HepG2 (cell line): ENCODE results near the gene OSBPL2. TPM values are rescaled to one million over a fixed set of nuclear protein-coding genes. Genes with fewer than 3 reads are reported as not detected.

ENCODE experiments used
- FOXA1 ChIP-seq, 2 experiments: fragments of 450-650 bp in 1 of 2; sonication (generic) in 1 of 2; formaldehyde crosslinking in 1 of 2; IDR thresholded peaks; 2 replicates each; pipeline versions ENCODE4 v1.4.0 to v1.6.1; 2016 to 2020; ENCODE audit warnings: missing genetic modification reagents in 1 of 2
- FOXP4 ChIP-seq: sonication (generic); formaldehyde crosslinking; IDR thresholded peaks from 2 replicates; pipeline ENCODE4 v1.4.0; 2020; ENCODE audit warnings: missing genetic modification reagents
- HNF4A ChIP-seq: sonication (generic); formaldehyde crosslinking; IDR thresholded peaks from 2 replicates; pipeline ENCODE4 v1.4.0; 2020; ENCODE audit warnings: missing genetic modification reagents
- NFATC3 ChIP-seq: sonication (generic); formaldehyde crosslinking; IDR thresholded peaks from 2 replicates; pipeline ENCODE4 v1.5.1; 2020; ENCODE audit warnings: mild to moderate bottlenecking, missing genetic modification reagents
- NRL ChIP-seq: sonication (generic); formaldehyde crosslinking; IDR thresholded peaks from 2 replicates; pipeline ENCODE4 v1.5.0; 2020; ENCODE audit warnings: missing genetic modification reagents, mild to moderate bottlenecking, moderate library complexity, borderline replicate concordance
- RBM22 ChIP-seq: fragments of 200-400 bp; formaldehyde crosslinking; optimal IDR thresholded peaks from 2 replicates; pipeline ENCODE3; 2017; ENCODE audit warnings: mild to moderate bottlenecking, low read length, moderate library complexity
- RNF2 ChIP-seq: fragments of 450-650 bp; conservative IDR thresholded peaks from 2 replicates; pipeline ENCODE4 v1.6.1; 2016; ENCODE audit warnings: low read depth
- ZNF143 ChIP-seq: sonication (generic); formaldehyde crosslinking; IDR thresholded peaks from 2 replicates; pipeline ENCODE4 v1.4.0; 2020; ENCODE audit warnings: missing genetic modification reagents
- ZNF275 ChIP-seq: sonication (generic); formaldehyde crosslinking; IDR thresholded peaks from 2 replicates; pipeline ENCODE4 v1.8.0; 2022; ENCODE audit warnings: missing genetic modification reagents, mild to moderate bottlenecking, inconsistent platforms, borderline replicate concordance
- ZNF350 ChIP-seq: sonication (generic); formaldehyde crosslinking; IDR thresholded peaks from 2 replicates; pipeline ENCODE4 v1.4.0; 2020; ENCODE audit warnings: mild to moderate bottlenecking, low read depth, missing genetic modification reagents, borderline replicate concordance
- ZNF557 ChIP-seq: sonication (generic); formaldehyde crosslinking; IDR thresholded peaks from 2 replicates; pipeline ENCODE4 v1.4.0; 2020; ENCODE audit warnings: missing genetic modification reagents
- ZNF720 ChIP-seq: sonication (generic); formaldehyde crosslinking; IDR thresholded peaks from 2 replicates; pipeline ENCODE4 v1.4.0; 2020; ENCODE audit warnings: missing genetic modification reagents
- polyA plus RNA-seq, 8 experiments: library from polyadenylated mRNA; depleted of rRNA in 3 of 8; stranded (reverse) in 7 of 8; unstranded in 1 of 8; fragments of >200 nt; fragmentation: Illumina TruSeq in 4 of 8; extraction: Trizol in 4 of 8; gene quantifications; 2 replicates each; pipeline versions ENCODE4 v1.2.1 to v1.2.3, GENCODE V29; 2011 to 2016; ENCODE audit warnings: low read depth in 4 of 8, missing spikeins in 1 of 8, mixed read lengths in 1 of 8; ENCODE audit not compliant: insufficient read depth in 1 of 8
- total RNA-seq, 5 experiments: library from RNA; depleted of rRNA; stranded (reverse); fragments of >200 nt; fragmentation: Illumina TruSeq; extraction: Trizol; gene quantifications; 2 replicates each; pipeline ENCODE4 v1.2.3, GENCODE V29; 2016; ENCODE audit warnings: low read depth in 1 of 5
- TF ChIP-seq, protein P1 (sequence below): sonication (generic); formaldehyde crosslinking; IDR thresholded peaks from 2 replicates; pipeline ENCODE4 v1.8.0; 2022; ENCODE audit warnings: missing genetic modification reagents, low read depth, mild to moderate bottlenecking, borderline replicate concordance
- TF ChIP-seq, protein P2 (sequence below): IDR thresholded peaks from 2 replicates; pipeline ENCODE4 v1.6.1; 2016; ENCODE audit warnings: missing genetic modification reagents, missing compliant biosample characterization
- TF ChIP-seq, protein P3 (sequence below): sonication (generic); formaldehyde crosslinking; IDR thresholded peaks from 2 replicates; pipeline ENCODE4 v1.4.0; 2020; ENCODE audit warnings: mild to moderate bottlenecking, missing genetic modification reagents
- TF ChIP-seq, protein P4 (sequence below): IDR thresholded peaks from 2 replicates; pipeline ENCODE4 v1.6.1; 2016; ENCODE audit warnings: low read depth
- TF ChIP-seq, protein P5 (sequence below): sonication (generic); formaldehyde crosslinking; IDR thresholded peaks from 2 replicates; pipeline ENCODE4 v1.5.1; 2020; ENCODE audit warnings: missing genetic modification reagents, mild to moderate bottlenecking, borderline replicate concordance
- TF ChIP-seq, protein P6 (sequence below): sonication (generic); formaldehyde crosslinking; conservative IDR thresholded peaks from 2 replicates; pipeline ENCODE4 v1.8.0; 2022; ENCODE audit warnings: low read depth, missing genetic modification reagents

OSBPL2 gene
- total and polyA plus RNA-seq, 2 of the 13 experiments (the other 11 are each of a cell fraction or from before 2014, with no cell fraction given) = 18.5 to 37.4 TPM

DNA sequence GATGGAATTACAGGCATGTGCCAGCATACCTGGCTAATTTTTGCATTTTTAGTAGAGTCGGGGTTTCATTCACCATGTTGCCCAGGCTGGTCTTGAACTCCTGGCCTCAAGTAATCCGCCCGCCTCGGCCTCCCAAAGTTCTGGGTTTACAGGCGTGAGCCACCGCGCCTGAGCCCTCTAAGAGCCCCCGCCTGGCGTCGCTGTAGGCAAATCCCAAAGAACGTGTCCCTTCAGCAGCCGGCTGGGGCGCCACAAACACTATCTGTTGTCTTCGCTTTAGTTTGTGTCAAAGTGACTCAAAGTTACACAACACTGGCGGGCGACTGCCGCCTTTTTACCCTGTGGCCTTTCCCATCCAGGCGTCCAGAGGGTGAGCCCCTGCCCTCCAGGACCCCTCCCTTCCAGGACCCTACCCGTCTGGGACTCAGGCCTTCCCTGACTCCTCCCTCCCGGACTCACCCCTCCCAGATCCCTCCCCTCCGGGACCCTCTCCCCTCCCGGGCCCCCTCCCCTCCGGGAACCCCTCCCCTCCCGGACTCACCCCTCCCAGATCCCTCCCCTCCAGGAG is 63.5 kb downstream of the OSBPL2 start (continued):
- TF ChIP-seq ZNF720 (CRISPR knock-in tag) (no peak), FOXP4 (CRISPR knock-in tag) (peak; percentile 94), ZNF143 (CRISPR knock-in tag) (peak; percentile 61), ZNF275 (peak; percentile 84; the same call in 1 of the 2 replicates), RBM22 (peak; percentile 41), HNF4A (peak; percentile 67), FOXA1 (IDR thresholded peaks at IDR 0.05) (no peak), FOXA1 (CRISPR knock-in tag; IDR thresholded peaks at IDR 0.05) (peak; percentile 66), NFATC3 (peak; percentile 91; the same call in 1 of the 2 replicates), ZNF350 (CRISPR knock-in tag) (peak; percentile 56; the same call in 1 of the 2 replicates), ZNF557 (CRISPR knock-in tag) (0 out of 2 replicates have a peak, but pooled peaks have one; percentile 92), RNF2 (no peak), NRL (CRISPR knock-in tag) (no peak; the same call in 1 of the 2 replicates)
- TF ChIP-seq, protein P1, sequence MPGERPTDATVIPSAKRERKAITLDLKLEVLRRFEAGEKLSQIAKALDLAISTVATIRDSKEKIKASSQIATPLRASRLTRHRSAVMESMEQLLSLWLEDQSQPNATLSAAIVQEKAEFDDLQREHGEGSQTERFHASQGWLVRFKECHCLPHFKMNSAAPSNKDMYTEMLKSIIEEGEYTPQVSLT (CRISPR knock-in tag) = no peak; the same call in 1 of the 2 replicates
- TF ChIP-seq, protein P2, sequence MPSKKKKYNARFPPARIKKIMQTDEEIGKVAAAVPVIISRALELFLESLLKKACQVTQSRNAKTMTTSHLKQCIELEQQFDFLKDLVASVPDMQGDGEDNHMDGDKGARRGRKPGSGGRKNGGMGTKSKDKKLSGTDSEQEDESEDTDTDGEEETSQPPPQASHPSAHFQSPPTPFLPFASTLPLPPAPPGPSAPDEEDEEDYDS (CRISPR knock-in tag) = peak; percentile 75
- TF ChIP-seq, protein P3, sequence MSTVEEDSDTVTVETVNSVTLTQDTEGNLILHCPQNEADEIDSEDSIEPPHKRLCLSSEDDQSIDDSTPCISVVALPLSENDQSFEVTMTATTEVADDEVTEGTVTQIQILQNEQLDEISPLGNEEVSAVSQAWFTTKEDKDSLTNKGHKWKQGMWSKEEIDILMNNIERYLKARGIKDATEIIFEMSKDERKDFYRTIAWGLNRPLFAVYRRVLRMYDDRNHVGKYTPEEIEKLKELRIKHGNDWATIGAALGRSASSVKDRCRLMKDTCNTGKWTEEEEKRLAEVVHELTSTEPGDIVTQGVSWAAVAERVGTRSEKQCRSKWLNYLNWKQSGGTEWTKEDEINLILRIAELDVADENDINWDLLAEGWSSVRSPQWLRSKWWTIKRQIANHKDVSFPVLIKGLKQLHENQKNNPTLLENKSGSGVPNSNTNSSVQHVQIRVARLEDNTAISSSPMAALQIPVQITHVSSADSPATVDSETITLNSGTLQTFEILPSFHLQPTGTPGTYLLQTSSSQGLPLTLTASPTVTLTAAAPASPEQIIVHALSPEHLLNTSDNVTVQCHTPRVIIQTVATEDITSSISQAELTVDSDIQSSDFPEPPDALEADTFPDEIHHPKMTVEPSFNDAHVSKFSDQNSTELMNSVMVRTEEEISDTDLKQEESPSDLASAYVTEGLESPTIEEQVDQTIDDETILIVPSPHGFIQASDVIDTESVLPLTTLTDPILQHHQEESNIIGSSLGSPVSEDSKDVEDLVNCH (CRISPR knock-in tag) = peak; percentile 36; the same call in 1 of the 2 replicates
- TF ChIP-seq, protein P4, sequence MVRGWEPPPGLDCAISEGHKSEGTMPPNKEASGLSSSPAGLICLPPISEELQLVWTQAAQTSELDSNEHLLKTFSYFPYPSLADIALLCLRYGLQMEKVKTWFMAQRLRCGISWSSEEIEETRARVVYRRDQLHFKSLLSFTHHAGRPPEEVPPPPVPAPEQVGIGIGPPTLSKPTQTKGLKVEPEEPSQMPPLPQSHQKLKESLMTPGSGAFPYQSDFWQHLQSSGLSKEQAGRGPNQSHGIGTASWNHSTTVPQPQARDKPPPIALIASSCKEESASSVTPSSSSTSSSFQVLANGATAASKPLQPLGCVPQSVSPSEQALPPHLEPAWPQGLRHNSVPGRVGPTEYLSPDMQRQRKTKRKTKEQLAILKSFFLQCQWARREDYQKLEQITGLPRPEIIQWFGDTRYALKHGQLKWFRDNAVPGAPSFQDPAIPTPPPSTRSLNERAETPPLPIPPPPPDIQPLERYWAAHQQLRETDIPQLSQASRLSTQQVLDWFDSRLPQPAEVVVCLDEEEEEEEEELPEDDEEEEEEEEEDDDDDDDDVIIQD (CRISPR knock-in tag) = peak; percentile 66
- TF ChIP-seq, protein P5, sequence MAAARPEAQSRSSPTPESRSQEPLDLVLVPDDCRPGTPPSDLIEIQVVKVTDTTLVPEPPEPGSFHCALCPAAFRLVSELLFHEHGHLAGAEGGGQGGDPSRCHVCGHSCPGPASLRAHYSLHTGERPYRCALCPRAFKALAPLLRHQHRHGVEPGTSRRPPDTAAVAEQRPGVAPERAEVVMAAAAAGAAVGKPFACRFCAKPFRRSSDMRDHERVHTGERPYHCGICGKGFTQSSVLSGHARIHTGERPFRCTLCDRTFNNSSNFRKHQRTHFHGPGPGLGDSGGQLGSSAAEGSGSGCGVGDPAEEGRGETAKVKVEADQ = peak; percentile 68; the same call in 1 of the 2 replicates
- TF ChIP-seq, protein P6, sequence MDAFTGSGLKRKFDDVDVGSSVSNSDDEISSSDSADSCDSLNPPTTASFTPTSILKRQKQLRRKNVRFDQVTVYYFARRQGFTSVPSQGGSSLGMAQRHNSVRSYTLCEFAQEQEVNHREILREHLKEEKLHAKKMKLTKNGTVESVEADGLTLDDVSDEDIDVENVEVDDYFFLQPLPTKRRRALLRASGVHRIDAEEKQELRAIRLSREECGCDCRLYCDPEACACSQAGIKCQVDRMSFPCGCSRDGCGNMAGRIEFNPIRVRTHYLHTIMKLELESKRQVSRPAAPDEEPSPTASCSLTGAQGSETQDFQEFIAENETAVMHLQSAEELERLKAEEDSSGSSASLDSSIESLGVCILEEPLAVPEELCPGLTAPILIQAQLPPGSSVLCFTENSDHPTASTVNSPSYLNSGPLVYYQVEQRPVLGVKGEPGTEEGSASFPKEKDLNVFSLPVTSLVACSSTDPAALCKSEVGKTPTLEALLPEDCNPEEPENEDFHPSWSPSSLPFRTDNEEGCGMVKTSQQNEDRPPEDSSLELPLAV = no peak
